PFSK-1 (cell line): ENCODE measurements around the gene SOD2.

Experiments
- FOXP2 ChIP-seq: optimal IDR thresholded peaks from 2 replicates; pipeline ENCODE3; 2011; ENCODE audit warnings: borderline replicate concordance, control low read depth, inconsistent platforms; ENCODE audit not compliant: insufficient read depth; ENCODE audit errors: extremely low read length, extremely low read depth
- POLR2AphosphoS5 ChIP-seq: IDR thresholded peaks from 2 replicates; pipeline ENCODE4 v1.6.1; 2012; ENCODE audit warnings: low read depth, mild to moderate bottlenecking, control low read depth, low read length, moderate library complexity
- REST ChIP-seq, 2 experiments: IDR thresholded peaks; 2 replicates each; pipeline versions ENCODE4 v1.6.1 to v1.8.0; 2011 to 2012; ENCODE audit warnings: low read depth in 2 of 2, low read length in 2 of 2, control low read depth in 1 of 2, inconsistent platforms in 1 of 2, mild to moderate bottlenecking in 1 of 2, moderate library complexity in 1 of 2; ENCODE audit not compliant: insufficient read depth in 1 of 2
- SIN3A ChIP-seq: IDR thresholded peaks from 2 replicates; pipeline ENCODE4 v1.6.1; 2012; ENCODE audit warnings: mild to moderate bottlenecking, low read length, moderate library complexity, borderline replicate concordance; ENCODE audit not compliant: insufficient read depth
- TAF1 ChIP-seq: IDR thresholded peaks from 2 replicates; pipeline ENCODE4 v1.6.1; 2012; ENCODE audit warnings: low read length, control low read depth, borderline replicate concordance; ENCODE audit not compliant: insufficient read depth

GRCh38 chr6:159714404-159714803, 21.4 kb upstream of the SOD2 start:
- no peak for TF ChIP-seq TAF1
- no peak for TF ChIP-seq POLR2AphosphoS5
- no peak for TF ChIP-seq SIN3A
- no peak for TF ChIP-seq REST (IDR thresholded peaks at IDR 0.05; ENCODE audit: insufficient read depth in 1 of 2, low read depth in 2 of 2, low read length in 2 of 2)
- no peak for TF ChIP-seq FOXP2
